Activated CD8-positive, alpha-beta T cell treated with anti-CD3 and anti-CD28 coated beads for 36 hours (primary cell): ENCODE results near the gene MS4A8. TPM values are rescaled to one million over a fixed set of nuclear protein-coding genes. Genes with fewer than 3 reads are reported as not detected.

Source experiments
- ATAC-seq: fragments of 200-7000 bp; cut with Tn5 transposase; one replicate; pipeline ENCODE4 v1.10.0; 2021; ENCODE audit warnings: mild to moderate bottlenecking, moderate library complexity
- CTCF ChIA-PET: fragments of 350-600 bp; sonication (Branson Sonifier 250); formaldehyde crosslinking; loops from one replicate; lab custom pipeline; 2021; ENCODE audit warnings: antibody characterized with exemption; lab: Charles Lee
- POLR2A ChIA-PET: fragments of 350-600 bp; sonication (Branson Sonifier 250); formaldehyde crosslinking; loops from one replicate; lab custom pipeline; 2021; ENCODE audit warnings: antibody characterized with exemption; lab: Charles Lee
- DNase-seq: peaks from one replicate; pipeline ENCODE4 v3.0.0-alpha.2; 2020
- H3K27ac Mint-ChIP-seq: one replicate; pipeline ENCODE4 v1.8.0; 2021; ENCODE audit warnings: mild to moderate bottlenecking, mixed read lengths
- H3K27me3 Mint-ChIP-seq: one replicate; pipeline ENCODE4 v1.8.0; 2021; ENCODE audit warnings: mixed read lengths
- H3K36me3 Mint-ChIP-seq: one replicate; pipeline ENCODE4 v1.8.0; 2021; ENCODE audit warnings: low read depth, mixed read lengths
- H3K4me1 Mint-ChIP-seq: one replicate; pipeline ENCODE4 v1.8.0; 2021; ENCODE audit warnings: low read depth, mixed read lengths
- H3K4me3 Mint-ChIP-seq: one replicate; pipeline ENCODE4 v1.8.0; 2021; ENCODE audit warnings: mild to moderate bottlenecking, moderate library complexity, mixed read lengths
- H3K9me3 Mint-ChIP-seq: one replicate; pipeline ENCODE4 v1.8.0; 2021; ENCODE audit warnings: mixed read lengths
- intact Hi-C: fragments of 100-400 bp; cut with micrococcal nuclease; formaldehyde crosslinking; loops from one replicate; pipeline ENCODE4 v1.10.0; 2022
- total RNA-seq, 2 experiments: library from RNA; stranded (reverse); gene quantifications; one replicate each; pipeline ENCODE4 v1.2.3, GENCODE V29; 2021
- TF ChIP-seq, protein P1 (sequence below): fragments of 200-600 bp; IDR thresholded peaks from one replicate; pipeline ENCODE4 v1.8.0; 2022; ENCODE audit warnings: antibody characterized with exemption, mild to moderate bottlenecking

The MS4A8 gene
- total RNA-seq, 2 experiments from 2014 or later, result not detected

DNA sequence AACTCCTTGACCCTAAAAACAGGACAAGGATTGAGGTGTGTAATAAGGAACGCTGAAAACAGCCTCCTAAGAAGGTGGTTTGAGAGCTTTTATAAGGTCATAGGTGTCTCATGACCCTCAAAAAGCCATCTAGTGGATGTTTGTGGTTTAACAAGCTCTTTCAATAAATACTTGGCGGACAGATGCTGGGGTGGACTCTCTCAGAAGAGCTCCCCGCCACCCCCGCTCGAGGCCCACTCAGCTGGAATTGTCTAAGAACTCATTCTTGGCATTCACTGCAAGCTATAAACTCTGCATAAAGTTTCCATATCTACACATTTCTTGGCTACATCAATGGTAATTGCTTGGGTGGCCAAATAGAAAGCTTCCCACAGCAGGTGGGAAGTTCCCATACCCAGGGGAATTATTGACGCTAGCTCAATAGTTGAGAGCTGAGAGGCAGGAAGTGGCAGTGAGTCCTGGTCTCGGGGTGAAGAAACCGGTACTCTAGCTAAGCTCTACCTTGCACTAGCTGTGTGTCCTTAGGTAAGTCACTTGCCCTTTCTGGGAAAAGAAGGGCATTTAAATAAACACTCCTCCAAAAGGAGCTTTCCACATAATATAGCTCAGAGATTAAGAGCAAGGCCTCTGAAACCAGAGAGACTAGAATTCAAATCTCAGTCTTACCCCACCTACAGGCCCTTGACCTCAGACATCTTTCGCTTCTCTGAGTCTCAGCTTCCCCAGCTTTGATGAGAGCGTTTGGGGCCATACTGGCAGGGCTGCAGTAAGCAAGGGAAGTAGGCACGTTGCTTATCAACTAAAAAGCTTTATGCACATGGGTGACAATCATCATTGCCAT is 63.7 kb downstream of the MS4A8 start:
- ATAC-seq (peak; percentile 39), DNase-seq (no peak)
- H3K9me3 Mint-ChIP-seq, result no peaks in the 10 kb centered on the region
- H3K4me1 Mint-ChIP-seq, result no peaks in the 10 kb centered on the region
- CTCF ChIA-PET, result interaction anchor here (0.6 to 9.7 kb wide), 15 partner anchors 9 to 135 kb away, joined by 3 to 116 read pairs (median 3); partner anchors contain the start of gene MS4A8
- no peaks in the 10 kb centered on the region for H3K36me3 Mint-ChIP-seq
- POLR2A ChIA-PET, result no interaction called here
- H3K27me3 Mint-ChIP-seq, result peaks cover 27% of the 10 kb centered on the region
- TF ChIP-seq, protein P1, sequence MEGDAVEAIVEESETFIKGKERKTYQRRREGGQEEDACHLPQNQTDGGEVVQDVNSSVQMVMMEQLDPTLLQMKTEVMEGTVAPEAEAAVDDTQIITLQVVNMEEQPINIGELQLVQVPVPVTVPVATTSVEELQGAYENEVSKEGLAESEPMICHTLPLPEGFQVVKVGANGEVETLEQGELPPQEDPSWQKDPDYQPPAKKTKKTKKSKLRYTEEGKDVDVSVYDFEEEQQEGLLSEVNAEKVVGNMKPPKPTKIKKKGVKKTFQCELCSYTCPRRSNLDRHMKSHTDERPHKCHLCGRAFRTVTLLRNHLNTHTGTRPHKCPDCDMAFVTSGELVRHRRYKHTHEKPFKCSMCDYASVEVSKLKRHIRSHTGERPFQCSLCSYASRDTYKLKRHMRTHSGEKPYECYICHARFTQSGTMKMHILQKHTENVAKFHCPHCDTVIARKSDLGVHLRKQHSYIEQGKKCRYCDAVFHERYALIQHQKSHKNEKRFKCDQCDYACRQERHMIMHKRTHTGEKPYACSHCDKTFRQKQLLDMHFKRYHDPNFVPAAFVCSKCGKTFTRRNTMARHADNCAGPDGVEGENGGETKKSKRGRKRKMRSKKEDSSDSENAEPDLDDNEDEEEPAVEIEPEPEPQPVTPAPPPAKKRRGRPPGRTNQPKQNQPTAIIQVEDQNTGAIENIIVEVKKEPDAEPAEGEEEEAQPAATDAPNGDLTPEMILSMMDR, result no peak
- intact Hi-C loops, result loop anchor here (10.0 kb wide), 1 partner anchor 62 kb away; no protein-coding TSS in a partner anchor
- no peak overlapping the region for H3K4me3 Mint-ChIP-seq
- H3K27ac Mint-ChIP-seq, result no peak overlapping the region

DNA sequence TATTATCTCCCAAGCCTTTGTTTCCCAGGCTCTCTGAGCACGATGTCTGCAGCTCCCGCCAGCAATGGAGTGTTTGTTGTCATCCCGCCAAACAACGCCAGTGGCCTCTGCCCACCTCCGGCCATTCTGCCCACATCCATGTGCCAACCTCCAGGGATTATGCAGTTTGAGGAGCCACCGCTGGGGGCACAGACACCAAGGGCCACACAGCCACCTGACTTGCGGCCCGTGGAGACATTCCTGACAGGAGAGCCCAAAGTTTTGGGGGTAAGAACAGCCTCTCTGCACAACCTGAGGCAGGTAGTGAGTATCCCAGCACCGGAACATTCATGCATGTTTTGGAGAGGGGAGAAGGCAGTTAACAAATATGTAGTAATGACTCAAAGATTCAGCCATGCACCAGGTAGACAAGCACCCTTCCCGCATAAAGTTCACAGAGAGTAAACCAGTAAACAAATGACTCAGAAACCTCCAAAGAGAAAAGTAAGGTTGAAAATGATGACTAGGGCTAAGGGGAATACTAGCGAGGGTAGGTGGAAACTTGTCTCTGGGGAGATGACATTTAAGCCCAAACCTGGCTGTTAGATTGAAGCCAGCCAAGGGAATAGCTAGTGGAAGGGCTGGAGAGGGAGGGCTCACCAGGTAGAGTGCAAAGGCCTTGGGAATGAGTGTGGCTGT is 64.4 kb downstream of the MS4A8 start:
- peaks cover 24% of the 10 kb centered on the region for H3K27me3 Mint-ChIP-seq
- no peak for ATAC-seq
- ChIA-PET CTCF (interaction anchor here (0.6 to 9.7 kb wide), 8 partner anchors 10 to 135 kb away, joined by 3 to 116 read pairs (median 4); no protein-coding TSS in a partner anchor), POLR2A (no interaction called here)
- H3K36me3 Mint-ChIP-seq, result no peaks in the 10 kb centered on the region
- no peaks in the 10 kb centered on the region for H3K9me3 Mint-ChIP-seq
- intact Hi-C loops, result loop anchor here (10.0 kb wide), 1 partner anchor 61 kb away; no protein-coding TSS in a partner anchor
- no peak overlapping the region for H3K27ac Mint-ChIP-seq
- no peak for DNase-seq
- H3K4me1 Mint-ChIP-seq, result no peaks in the 10 kb centered on the region
- no peak overlapping the region for H3K4me3 Mint-ChIP-seq
- TF ChIP-seq, protein P1, result no peak

DNA sequence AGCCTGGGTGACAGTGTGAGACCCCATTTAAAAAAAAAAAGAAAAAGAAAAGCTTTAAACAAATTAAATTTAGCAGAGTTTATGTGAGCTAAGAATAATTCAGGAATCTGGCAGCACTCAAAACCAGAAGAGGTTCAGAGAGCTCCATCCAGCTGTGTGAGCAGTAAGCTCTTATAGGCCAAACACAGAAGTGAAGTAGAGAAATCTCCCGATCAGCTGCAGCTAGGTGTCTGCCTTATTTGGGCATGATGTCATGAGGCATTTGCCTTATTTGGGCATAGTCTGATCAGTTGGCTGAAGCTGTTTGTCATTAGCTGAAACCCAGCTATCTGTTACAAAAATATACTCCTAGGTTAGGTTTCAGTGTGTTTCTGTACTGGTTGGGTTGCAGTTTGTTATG is 65.5 kb downstream of the MS4A8 start:
- peaks cover 15% of the 10 kb centered on the region for H3K27me3 Mint-ChIP-seq

DNA sequence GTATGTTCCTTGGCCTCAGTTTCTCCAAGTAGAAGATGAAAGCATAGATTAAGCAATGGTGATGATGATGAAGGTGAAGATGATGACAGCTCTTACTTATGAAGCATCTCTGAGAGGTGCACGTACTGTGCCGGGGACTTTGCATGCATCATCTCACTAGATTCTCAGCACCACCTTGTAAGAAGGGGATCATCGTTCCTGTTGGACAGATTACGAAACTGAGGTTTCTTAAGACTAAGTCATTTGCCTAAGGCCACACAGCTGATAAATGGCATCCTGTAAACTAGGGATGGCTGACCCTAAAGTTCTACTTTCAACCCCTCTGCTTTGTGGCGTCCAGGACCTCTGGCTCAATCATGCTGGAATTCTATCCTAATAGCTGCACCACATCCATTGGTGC is 65.9 kb downstream of the MS4A8 start:
- intact Hi-C loops, result loop anchor here (10.0 kb wide), 1 partner anchor 59 kb away; no protein-coding TSS in a partner anchor
- DNase-seq (no peak), ATAC-seq (no peak)
- Mint-ChIP-seq H3K36me3 (no peaks in the 10 kb centered on the region), H3K4me1 (no peaks in the 10 kb centered on the region), H3K27ac (no peak overlapping the region), H3K27me3 (peaks cover 12% of the 10 kb centered on the region), H3K9me3 (no peaks in the 10 kb centered on the region), H3K4me3 (no peak overlapping the region)
- ChIA-PET POLR2A (no interaction called here), CTCF (interaction anchor here (1.2 to 9.7 kb wide), 3 partner anchors 9 to 12 kb away, joined by 3 to 116 read pairs (median 5); partner anchors contain the start of gene MS4A15)
- TF ChIP-seq, protein P1, result no peak

More for the DNA sequence above, 65.5 kb downstream of the MS4A8 start:
- H3K36me3 Mint-ChIP-seq, result no peaks in the 10 kb centered on the region
- H3K9me3 Mint-ChIP-seq, result no peaks in the 10 kb centered on the region
- CTCF ChIA-PET, result interaction anchor here (1.2 to 9.7 kb wide), 3 partner anchors 8 to 12 kb away, joined by 3 to 116 read pairs (median 5); partner anchors contain the start of gene MS4A15
- intact Hi-C loops, result loop anchor here (10.0 kb wide), 1 partner anchor 60 kb away; no protein-coding TSS in a partner anchor
- POLR2A ChIA-PET, result no interaction called here
- H3K4me1 Mint-ChIP-seq, result no peaks in the 10 kb centered on the region
- ATAC-seq, result no peak
- H3K27ac Mint-ChIP-seq, result no peak overlapping the region
- no peak overlapping the region for H3K4me3 Mint-ChIP-seq
- TF ChIP-seq, protein P1, result no peak
- DNase-seq, result no peak

Other genes with a start within 250 kb of the MS4A8 start
- 1 to 10 TPM; 1.7 to 2.1 TPM for gene MS4A1, start 243.8 kb upstream of the MS4A8 start, total RNA-seq
- not detected for gene MS4A12, start 206.8 kb upstream of the MS4A8 start, total RNA-seq
- gene MS4A13, start 184.2 kb upstream of the MS4A8 start, total RNA-seq, result not detected
- gene MS4A18, start 25.1 kb downstream of the MS4A8 start, total RNA-seq, result not detected
- gene MS4A15, start 57.3 kb downstream of the MS4A8 start, total RNA-seq, result not detected
- not detected for gene MS4A10, start 85.7 kb downstream of the MS4A8 start, total RNA-seq
- gene CCDC86, start 142.5 kb downstream of the MS4A8 start, total RNA-seq, result 10 to 100 TPM; 48.1 to 51.4 TPM
- under 1 TPM; 0.23 to 0.38 TPM for gene PTGDR2, start 156.3 kb downstream of the MS4A8 start, total RNA-seq
- not detected for gene ZP1, start 167.9 kb downstream of the MS4A8 start, total RNA-seq
- gene PRPF19, start 207.0 kb downstream of the MS4A8 start, total RNA-seq, result 100 to 1,000 TPM; 142 to 150 TPM
- gene TMEM109, start 214.5 kb downstream of the MS4A8 start, total RNA-seq, result 100 to 1,000 TPM in 1 of 2 experiments, 10 to 100 TPM in 1; 93.2 to 101 TPM
- gene TMEM132A, start 224.8 kb downstream of the MS4A8 start, total RNA-seq, result 1 to 10 TPM; 1.1 to 1.3 TPM